ENCODE results near the gene TAS2R60.
"Not testable (repeated sequence)": the region's sequence is repeated elsewhere in the genome, so short reads cannot be mapped to it uniquely, and the experiment has no call there.

TAS2R60 gene

DNA sequence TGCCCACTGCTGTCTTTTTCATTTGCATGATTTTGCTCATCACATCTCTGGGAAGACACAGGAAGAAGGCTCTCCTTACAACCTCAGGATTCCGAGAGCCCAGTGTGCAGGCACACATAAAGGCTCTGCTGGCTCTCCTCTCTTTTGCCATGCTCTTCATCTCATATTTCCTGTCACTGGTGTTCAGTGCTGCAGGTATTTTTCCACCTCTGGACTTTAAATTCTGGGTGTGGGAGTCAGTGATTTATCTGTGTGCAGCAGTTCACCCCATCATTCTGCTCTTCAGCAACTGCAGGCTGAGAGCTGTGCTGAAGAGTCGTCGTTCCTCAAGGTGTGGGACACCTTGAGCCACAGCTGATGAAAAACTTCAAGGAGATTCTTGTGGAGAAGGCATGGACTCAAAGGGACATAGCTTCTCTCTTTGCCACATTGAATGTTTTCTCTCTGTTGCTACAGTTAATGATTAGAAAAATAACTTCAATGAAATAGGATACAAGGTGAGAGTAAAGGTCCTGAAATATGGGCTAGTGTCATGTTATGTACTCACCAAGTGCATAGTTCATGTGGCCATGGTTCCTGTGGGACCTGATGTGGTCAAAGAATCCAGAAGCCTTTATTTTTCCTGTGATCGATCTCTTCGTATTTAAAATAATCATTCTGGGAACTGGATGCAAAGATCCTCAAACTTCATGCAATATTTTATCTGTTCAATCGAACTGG is 970 bp downstream of the TAS2R60 start:
- no peak for FAIRE-seq

DNA sequence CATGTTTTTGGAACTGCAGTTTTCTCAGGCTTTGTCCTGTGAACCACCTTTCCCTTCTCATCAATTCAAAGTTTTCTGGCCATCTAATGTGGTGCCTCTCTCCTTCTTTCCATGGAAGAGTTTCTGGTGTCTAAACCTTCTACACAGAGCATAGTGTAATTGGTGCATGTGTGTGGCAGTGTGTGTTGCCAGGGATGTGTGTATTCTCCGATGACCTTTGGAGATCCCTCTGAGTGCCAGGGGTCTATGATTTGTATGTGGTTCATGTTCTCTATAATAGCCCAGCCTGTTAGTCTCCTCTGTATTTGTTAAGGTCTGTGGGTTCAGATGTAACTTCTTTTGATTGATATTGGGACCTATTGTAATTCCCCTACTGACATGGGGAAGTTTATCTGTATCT is 1.5 kb downstream of the TAS2R60 start:
- no peak for FAIRE-seq

DNA sequence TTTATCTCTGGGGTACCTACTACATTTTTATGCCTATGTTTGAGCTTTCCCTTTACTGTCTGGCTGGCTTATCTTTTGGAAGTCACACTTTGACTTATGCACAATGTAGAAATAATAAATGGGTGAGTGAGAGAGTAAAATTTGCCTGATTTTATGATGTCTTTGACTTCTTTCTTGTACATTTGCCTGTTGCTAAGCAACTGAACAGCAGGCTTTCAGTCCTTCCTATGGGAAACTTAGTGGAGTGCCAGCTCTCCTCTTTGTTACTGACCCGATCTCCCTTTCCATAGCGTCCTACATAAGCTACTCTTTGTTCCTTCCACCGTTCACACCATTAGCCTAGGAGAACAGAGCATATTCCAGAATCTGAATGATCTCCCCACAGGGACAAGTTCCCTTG is 4.2 kb downstream of the TAS2R60 start:
- FAIRE-seq = no peak

DNA sequence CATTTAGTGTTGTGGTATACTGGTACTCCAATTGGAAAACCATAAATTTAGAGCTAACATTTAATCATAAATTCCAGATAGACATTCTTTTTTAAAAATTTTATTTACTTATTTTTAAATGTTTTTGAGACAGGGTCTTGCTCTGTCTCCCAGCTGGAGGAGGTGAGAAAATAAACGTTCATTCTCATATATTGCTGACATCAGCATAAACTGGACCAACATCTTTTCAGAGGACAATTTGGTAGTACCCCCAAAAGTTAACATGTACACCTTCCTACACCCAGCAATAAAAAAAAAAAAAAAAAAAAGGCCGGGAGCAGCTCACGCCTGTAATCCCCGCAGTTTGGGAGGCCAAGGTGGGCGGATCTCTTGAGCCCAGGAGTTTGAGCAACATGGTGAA is 5.2 kb downstream of the TAS2R60 start:
- FAIRE-seq = no peak

DNA sequence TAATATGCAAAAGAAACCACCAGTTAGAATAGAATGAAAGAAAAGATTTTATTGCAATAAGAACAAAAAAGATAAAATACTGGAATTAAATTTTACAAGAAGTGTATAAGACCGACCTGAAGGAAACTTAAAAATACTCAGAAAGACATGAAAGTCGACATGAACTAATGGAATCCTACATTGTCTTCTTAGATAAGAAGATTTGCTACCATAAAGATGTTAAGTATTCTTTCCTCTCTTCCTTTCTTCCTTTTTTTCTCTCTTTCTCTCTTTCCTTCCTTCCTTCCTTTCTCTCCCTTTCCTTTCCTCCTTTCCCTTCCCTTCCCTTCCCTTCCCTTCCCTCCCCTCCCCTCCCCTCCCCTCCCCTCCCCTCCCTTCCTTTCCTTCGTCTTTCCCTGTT is 6.5 kb downstream of the TAS2R60 start:
- FAIRE-seq = no peak

DNA sequence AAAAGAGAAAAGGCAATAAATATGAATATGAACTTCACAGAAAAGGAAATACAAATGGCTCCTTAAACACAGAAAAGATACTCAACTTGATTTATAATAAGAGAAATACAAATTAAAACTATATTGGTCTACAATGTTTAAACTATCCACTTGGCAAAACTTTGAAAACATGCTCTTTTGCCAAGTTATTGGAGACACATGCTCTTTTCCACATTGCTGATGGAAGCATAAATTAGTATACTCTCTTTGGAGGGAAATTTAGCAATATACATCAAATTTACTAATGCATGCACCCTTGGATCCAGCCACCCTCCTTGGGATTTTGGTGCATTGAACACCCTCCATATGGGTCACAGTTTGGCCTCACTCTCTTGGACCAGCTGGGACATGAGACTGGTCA is 7.9 kb downstream of the TAS2R60 start:
- no peak for FAIRE-seq

DNA sequence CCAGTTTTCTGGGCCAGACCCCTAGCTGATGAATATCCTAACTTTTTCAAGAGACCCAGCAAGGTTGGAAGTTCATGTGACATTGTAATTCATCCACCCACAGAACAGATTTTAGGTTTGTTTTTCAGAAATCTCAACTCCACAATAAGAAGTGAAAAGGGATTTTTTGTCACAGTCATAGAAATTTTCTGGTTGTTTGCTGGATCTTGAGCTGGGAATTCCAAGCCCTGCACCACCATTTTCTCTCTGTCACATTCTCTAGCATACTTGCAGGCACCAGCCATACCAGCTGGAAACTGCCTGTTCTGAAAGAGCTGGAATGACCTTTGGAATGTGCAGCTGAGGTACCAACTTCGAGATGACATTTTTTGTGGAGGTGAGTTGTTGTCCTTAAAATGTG is 8.5 kb downstream of the TAS2R60 start:
- no peak for FAIRE-seq

DNA sequence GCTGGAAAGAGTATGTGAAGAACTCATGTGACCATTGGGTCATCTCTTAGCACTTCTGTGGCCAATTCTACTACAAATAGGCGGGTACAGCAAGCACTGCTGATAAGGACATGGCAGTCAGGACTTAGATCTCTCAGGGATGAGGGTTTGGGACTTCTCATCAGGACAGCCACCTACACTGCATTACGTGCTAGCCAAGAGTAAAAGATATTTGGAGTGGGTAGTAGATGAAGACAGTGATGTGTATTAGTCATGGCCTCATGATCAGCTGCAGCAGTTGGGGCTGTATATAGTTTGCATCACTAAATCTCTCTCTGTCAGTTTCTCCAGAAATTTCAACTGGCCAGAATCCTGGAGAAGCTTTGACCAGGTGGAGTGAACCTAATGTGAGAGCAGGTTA is 9.2 kb downstream of the TAS2R60 start:
- no peak for FAIRE-seq

DNA sequence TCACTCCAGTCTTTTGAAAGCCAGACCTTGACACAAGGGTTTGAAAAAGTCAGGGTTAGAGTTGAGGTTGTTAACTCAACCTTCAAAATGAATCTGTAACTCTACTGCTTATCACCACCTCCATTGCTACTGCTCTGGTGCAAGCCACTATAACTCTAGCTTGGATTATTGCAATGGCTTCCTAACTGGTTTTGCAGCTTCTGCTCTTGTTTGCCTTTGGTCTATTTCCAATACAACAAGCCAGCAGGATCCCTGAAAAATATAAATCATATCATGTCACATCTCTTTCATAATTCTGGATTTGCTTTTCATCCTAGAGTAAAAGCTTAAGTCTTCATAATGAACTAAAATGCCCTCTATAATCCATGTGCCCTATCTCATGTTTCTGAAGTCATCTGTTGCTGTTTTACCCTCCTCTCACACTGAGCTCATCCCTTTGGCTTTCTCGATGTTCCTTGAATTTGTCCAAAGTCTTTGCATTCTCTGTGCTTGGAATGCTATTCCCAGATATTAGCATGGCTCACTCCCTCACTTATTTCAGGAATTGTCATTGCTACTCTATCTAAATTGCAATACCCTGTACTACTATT is 10.9 kb downstream of the TAS2R60 start:
- FAIRE-seq = no peak

DNA sequence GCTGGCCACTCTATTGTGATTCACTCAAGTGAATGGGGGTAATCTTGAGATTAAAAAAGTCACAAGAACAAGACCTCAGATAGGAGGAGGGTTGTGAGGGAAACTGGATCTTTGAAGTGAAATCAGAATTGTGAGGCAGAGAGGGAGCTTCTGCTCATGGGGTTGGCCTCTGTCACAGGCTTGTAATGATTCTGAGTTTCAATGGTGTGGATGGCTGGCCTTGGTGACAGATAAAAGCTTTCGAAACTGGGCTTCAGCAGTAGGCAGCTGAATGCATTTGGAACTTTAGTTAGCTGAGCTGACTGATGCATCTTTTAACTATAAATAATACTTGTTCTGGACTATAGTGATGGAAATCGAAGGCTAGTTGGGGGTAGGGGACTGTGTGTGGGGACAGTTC is 12.2 kb downstream of the TAS2R60 start:
- no peak for FAIRE-seq

DNA sequence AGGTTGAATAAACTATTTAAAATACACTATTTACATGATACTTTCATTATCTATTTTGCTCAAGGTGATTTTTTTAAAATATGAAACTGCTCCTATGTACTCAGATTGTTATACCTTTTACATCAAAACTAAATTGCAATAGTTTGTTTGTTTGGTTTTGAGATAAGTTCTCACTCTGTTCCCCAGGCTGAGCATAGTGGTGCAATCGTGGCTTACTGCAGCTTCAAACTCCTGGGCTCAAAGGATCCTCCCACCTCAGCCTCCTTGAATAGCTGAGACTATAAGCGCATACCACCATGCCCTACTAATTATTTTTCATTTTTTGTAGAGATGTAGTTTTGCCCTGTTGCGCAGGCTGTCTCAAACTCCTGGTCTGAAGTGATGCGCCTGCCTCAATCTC is 12.7 kb downstream of the TAS2R60 start:
- no peak for FAIRE-seq

DNA sequence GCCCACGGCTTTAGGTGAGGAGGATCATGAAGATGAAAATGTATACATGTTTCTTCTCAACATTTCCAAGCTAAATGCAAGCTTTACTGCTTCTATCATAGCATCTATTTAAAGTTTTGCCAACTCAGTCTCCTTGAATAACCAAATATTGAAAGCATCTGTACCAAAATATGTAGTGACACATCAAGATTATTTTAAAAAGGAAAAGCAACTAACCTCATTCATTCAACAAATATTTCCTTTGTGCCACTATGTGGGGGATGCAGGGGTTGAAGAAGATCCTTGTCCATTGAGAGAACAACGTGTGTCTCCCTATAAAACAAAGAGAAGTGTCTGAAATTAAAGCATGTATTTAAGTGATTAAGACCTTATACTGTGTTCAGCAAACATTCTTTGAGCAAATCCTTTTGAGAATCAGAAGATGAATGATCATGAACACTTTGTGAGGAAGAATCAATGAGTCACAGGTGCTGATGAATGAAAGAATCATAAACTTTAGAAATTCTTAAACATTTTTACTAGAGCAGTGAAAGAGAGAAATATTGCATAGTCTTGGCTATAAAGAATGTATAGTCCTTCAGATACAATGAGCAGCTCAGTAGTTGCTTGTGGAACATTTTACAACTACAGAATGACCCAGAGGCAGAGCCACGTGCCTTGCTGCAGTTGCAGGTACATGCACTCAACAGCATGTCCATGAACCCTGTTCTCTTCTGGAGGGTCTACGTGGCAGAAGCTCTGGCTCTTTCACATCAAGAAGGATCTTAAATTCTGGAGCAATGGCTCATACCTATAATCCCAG is 13.9 kb downstream of the TAS2R60 start:
- no peak for FAIRE-seq

DNA sequence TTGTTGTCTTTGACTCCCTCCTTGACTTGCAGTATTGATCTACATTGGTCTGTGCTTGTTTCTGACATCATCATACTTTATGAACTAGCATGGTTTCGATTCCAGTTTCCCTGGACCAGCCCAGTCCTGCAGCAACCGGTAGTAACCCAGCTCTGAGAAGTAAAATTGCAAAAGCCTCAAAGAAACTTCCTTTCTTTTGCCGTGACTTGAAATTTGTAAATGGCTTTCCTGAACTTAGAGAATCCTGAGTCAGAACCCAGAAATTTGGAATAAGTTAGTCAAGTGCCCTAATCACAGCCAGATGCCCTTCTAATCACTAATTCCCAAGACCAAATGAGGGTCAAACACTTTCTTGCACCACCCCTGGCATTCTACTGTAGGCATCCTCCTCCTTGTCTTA is 15.0 kb downstream of the TAS2R60 start:
- FAIRE-seq = no peak

DNA sequence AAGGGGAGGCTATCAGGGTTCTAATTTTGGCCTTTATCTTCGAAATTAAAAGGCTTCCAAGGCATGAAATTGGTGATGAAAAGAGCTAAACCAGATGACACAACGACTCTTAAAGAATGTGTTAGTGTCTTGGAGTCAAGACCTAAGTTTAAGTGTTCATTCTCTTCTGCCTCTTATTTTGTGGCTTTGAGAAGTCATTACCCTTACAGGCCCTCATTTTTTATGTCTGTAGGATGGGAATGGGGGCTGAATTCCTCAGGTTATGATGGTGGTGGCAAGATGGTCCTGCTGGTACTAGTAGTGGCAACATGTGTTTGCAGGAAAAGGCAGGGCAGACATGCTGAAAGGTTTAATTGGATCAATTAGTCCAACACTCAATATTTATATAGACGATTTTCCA is 15.4 kb downstream of the TAS2R60 start:
- no peak for FAIRE-seq

DNA sequence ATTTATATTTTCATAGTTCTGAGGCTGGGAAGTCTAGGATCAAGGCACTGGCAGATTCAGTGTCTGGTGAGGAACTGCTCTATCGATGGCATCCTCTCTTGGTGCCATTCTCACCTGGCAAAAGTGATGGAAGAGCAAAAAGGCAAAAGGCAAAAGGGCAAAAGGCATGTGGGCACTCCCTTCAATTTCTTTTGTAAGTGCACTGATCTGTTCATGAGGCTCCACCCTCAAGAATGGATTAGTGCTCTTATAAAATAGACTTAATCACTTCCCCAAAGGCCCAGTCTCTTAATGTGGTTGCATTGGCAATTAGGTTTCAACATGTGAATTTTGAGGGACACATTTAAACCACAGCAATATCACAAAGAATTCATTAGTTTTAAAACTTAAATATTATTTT is 16.1 kb downstream of the TAS2R60 start:
- FAIRE-seq = no peak

DNA sequence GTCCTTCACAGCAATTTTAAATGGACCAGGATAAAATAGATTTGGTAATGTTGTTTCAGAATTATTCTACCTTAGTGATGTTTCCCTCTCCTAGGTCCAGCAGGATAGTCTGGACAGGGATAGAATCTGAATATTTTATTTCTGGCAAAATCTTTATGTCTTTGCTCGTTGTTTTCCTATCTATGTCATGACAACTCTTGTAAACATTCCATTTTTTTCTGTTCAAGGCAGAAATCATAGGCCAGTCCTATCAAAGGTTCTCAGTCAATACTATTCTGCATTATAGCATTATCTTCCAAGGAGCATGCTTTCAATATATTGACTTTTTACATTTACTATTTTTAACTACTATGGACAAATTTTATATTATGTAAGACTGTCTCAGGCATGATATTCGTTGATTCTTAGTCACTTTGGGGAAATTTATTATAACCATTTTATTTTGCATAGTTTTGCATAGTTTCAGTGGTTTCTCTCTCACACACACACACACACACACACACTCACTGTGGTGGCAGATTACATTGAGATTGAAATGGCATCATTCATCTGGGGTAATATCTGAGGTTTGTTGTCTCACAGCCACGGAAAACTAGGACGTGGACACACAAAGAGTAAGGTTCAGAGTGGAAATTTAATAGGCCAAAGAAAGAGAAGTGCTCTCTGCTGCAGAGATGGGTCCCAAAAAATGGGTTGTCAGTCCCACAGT is 17.2 kb downstream of the TAS2R60 start:
- FAIRE-seq = no peak

DNA sequence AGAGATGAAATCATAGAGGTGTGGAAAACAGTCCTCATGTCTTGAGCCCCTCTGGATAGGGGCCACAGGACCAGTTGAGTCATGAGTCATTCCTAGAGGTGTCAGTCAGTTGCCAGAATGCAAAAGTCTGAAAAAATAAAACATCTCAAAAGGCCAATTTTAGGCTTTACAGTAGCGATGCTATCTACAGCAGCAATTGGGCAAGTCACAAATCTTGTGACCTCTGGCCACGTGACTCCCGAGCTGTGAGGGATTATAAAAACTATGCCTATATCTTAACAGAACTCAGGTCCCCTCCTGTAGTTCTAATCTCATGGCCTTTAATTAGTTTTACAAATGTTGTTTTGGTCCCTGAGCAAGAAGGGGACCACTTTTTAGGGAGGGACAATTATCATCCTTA is 18.8 kb downstream of the TAS2R60 start:
- FAIRE-seq = no peak

DNA sequence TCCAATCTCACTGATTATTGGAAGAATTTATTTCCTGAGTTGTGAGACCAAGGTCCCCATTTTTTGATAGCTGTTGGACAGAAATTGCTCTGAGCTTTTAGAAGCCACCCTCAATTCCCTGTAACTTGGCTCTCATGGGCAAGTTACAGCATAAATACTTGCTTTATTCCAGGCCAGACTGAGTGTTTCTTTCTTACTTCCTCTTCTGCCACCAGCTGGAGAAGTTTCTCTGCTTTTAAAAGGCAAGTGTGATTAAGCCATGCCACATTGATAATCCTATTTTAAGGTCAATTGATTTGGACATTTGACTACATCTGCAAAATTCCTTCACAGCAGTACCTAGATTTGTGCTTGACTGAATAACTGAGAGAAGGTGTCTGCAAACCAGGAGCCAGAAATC is 20.3 kb downstream of the TAS2R60 start:
- FAIRE-seq = no peak

DNA sequence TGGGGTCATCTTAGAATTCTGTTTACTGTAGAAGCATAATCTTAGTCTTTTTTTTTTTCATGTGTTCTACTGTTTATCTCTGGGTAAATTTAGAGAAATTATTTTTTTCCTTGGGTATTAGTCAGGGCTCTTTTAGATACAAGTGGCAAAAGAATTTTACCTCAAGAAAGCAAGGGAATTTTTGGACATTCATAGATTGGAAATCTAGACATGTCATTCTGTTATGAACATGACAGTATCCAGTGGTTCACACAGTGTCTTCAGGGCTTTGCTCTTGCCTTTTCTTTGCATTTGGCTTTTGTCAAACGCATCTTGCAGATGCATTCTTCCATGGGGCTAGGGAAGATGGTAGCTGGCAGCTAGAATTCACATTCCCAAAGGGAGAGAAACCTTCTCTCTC is 20.7 kb downstream of the TAS2R60 start:
- no peak for FAIRE-seq

DNA sequence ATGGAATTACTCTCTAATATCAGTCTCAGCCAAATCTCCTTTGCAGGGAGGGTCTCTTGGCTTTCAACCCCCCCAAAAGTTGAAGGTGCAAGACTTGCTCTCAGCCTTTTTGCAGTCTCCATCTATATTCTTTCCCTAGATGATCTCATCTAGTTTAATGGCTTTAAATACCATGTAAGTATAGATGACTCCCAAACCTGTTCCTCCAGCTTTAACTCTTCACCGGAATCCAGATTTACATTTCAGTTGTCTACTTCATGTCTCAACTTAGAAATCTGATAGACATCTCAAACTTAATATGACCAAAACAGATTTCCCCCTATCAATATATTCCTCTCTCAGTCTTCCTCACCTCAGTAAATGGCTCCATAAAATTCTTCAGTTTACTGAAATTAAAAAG is 24.5 kb downstream of the TAS2R60 start:
- no peak for FAIRE-seq

DNA sequence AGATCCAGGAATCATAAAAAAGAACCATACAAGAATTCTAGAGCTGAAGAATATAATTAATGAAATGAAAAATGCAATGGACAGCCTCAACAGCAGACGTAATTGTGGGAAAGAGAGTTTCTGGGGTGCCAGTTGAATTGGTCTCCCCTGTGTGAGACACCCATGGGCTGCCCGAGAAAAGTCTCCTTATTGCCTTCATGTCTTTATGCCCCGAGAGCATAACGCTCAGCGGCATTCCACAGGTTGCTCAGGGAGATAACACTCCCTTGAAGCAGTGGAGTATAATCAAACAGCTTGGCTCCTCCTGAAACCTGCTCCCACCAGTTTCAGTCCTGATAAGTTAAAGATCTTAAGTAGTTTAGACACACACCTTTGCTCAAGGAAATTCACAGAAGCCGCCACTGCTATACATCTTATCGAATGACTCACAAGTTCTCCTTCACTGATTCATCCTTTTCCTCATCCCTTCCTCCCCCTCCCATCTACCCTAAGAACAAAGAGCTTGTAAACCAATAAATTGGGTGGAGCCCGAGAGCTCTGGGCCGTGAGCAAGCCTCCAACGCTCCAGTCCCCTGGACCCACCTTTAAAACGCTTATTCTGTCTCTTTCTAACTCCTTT is 28.9 kb downstream of the TAS2R60 start:
- not testable (repeated sequence) for FAIRE-seq

DNA sequence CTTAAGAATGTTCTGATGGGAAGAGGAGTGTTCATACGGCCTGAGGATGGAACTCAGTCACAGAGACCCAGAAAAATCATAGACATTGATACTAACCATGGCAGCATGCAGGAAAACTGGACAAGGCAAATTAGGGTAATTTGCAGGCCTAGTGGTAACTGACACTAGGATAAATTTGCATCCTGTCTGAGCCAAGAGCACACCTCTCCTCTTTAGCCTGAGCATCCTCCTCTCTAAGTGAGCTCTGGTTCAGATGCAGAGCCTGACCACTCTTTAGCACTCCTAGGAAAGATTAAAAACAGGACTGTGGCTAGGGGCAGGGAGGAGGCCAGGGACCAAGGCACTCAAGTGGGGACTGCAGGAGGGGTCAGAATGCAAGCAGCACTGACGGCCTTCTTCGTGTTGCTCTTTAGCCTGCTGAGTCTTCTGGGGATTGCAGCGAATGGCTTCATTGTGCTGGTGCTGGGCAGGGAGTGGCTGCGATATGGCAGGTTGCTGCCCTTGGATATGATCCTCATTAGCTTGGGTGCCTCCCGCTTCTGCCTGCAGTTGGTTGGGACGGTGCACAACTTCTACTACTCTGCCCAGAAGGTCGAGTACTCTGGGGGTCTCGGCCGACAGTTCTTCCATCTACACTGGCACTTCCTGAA is 34.4 kb downstream of the TAS2R60 start, which contains the start of gene TAS2R41:
Gene TAS2R41 (plus strand): TSS at position 373 of the 650 bp plus-strand sequence. CDS start 0 bp downstream, at position 373.
- no peak for FAIRE-seq

Data from colon (tissue), 2 donors.